OCI-LY7 (cell line): ENCODE results near the gene DISC1. TPM values are rescaled to one million over a fixed set of nuclear protein-coding genes. Genes with fewer than 3 reads are reported as not detected.

Experiments used
- BruUV-seq: library from RNA; stranded (reverse); fragments of 400-500 nt; replicated peaks from 2 replicates; lab custom pipeline; 2021; lab: Mats Ljungman, UMichigan
- CTCF ChIA-PET: fragments of 300-600 bp; sonication (Branson Sonifier 250); formaldehyde crosslinking; loops from one replicate; lab custom pipeline; 2022; ENCODE audit warnings: antibody characterized with exemption; ENCODE audit not compliant: unreplicated experiment; lab: Charles Lee
- POLR2A ChIA-PET: fragments of 300-600 bp; sonication (Branson Sonifier 250); formaldehyde crosslinking; loops from one replicate; lab custom pipeline; 2022; ENCODE audit warnings: antibody characterized with exemption; lab: Charles Lee
- DNase-seq: peaks from one replicate; pipeline ENCODE4 v3.0.0-alpha.2; 2015; ENCODE audit warnings: low spot score
- H2AFZ ChIP-seq: fragments of 200-600 bp; sonication (generic), shearing (Covaris generic); 2 replicates; pipeline ENCODE4 v1.6.1; 2014; ENCODE audit warnings: mild to moderate bottlenecking, antibody characterized with exemption, low read length, moderate library complexity
- H3K27ac ChIP-seq: fragments of 200-600 bp; sonication (generic); 2 replicates; pipeline ENCODE4 v1.5.1; 2014; ENCODE audit warnings: mixed run types, low read depth, mild to moderate bottlenecking, moderate library complexity, low read length, inconsistent platforms; ENCODE audit not compliant: poor library complexity, severe bottlenecking
- H3K36me3 ChIP-seq: fragments of 200-600 bp; sonication (generic); 2 replicates; pipeline ENCODE4 v1.6.1; 2014; ENCODE audit warnings: mild to moderate bottlenecking, antibody characterized with exemption, low read length, moderate library complexity, mixed read lengths; ENCODE audit not compliant: insufficient read depth
- H3K4me1 ChIP-seq: fragments of 200-600 bp; sonication (generic); 2 replicates; pipeline ENCODE4 v1.5.1; 2014; ENCODE audit warnings: mild to moderate bottlenecking, low read length; ENCODE audit not compliant: insufficient read depth, poor library complexity, severe bottlenecking
- H3K4me2 ChIP-seq: fragments of 200-600 bp; sonication (generic); 2 replicates; pipeline ENCODE4 v1.6.1; 2014; ENCODE audit warnings: mild to moderate bottlenecking, low read length
- H3K4me3 ChIP-seq: fragments of 200-600 bp; sonication (generic); 2 replicates; pipeline ENCODE4 v1.5.1; 2014; ENCODE audit warnings: mild to moderate bottlenecking, low read depth, low read length; ENCODE audit not compliant: poor library complexity, severe bottlenecking
- H3K79me2 ChIP-seq: fragments of 200-600 bp; sonication (generic); 2 replicates; pipeline ENCODE4 v1.6.1; 2016; ENCODE audit warnings: low read depth, mild to moderate bottlenecking, low read length, moderate library complexity, mixed read lengths; ENCODE audit not compliant: insufficient read depth
- H3K9me2 ChIP-seq: fragments of 200-600 bp; sonication (generic); 2 replicates; pipeline ENCODE4 v1.6.1; 2016; ENCODE audit warnings: mild to moderate bottlenecking, low read length, mixed read lengths; ENCODE audit not compliant: insufficient read depth
- H3K9me3 ChIP-seq: fragments of 200-600 bp; sonication (generic); 2 replicates; pipeline ENCODE4 v1.6.1; 2014; ENCODE audit warnings: mild to moderate bottlenecking, mixed run types, low read length, mixed read lengths
- H4K20me1 ChIP-seq: fragments of 200-600 bp; sonication (generic); 2 replicates; pipeline ENCODE4 v1.6.1; 2014; ENCODE audit warnings: mild to moderate bottlenecking, antibody characterized with exemption, low read length, moderate library complexity, mixed read lengths; ENCODE audit not compliant: insufficient read depth
- CTCF ChIP-seq: fragments of 200-600 bp; sonication (generic); conservative IDR thresholded peaks from 2 replicates; pipeline ENCODE4 v1.5.1; 2014; ENCODE audit warnings: mild to moderate bottlenecking, antibody characterized with exemption, low read length, moderate library complexity, mixed read lengths
- EZH2phosphoT487 ChIP-seq: fragments of 200-600 bp; sonication (generic); IDR thresholded peaks from 2 replicates; pipeline ENCODE4 v1.6.1; 2018; ENCODE audit warnings: low read depth, borderline replicate concordance, mild to moderate bottlenecking, mixed run types, antibody characterized with exemption, low read length, moderate library complexity, mixed read lengths
- intact Hi-C: fragments of 100-400 bp; cut with micrococcal nuclease; formaldehyde crosslinking; loops from one replicate; pipeline ENCODE4 v1.10.0; 2022; ENCODE audit not compliant: unreplicated experiment
- total RNA-seq, 2 experiments: library from RNA; depleted of rRNA in 1 of 2; stranded (reverse); fragments of >200 nt in 1 of 2; shearing (Covaris generic) in 1 of 2; gene quantifications; 2 replicates each; pipeline ENCODE4 v1.2.3, GENCODE V29; 2014 to 2022

Gene DISC1
- total RNA-seq, 2 experiments from 2014 or later, result 0.91 TPM; not detected in 1

- intact Hi-C loops, result no loop called here
- no TSS peak for BruUV-seq
Observed at GRCh38 chr1:231893400-231894102, 267.0 kb downstream of the DISC1 start.

GRCh38 chr1:231896806-231897205 is 270.2 kb downstream of the DISC1 start:
- intact Hi-C loops, result no loop called here
- ChIA-PET CTCF (no interaction called here), POLR2A (no interaction called here)
- H3K4me2 ChIP-seq, result no peak overlapping the region
- H3K36me3 ChIP-seq, result no peaks in the 10 kb centered on the region
- no peak overlapping the region for H3K4me3 ChIP-seq
- H3K79me2 ChIP-seq, result no peaks in the 10 kb centered on the region
- no peak for DNase-seq
- H4K20me1 ChIP-seq, result no peaks in the 10 kb centered on the region
- no peak overlapping the region for H3K27ac ChIP-seq
- BruUV-seq, result no TSS peak
- no peak for TF ChIP-seq CTCF
- no peak for TF ChIP-seq EZH2phosphoT487
- H3K9me2 ChIP-seq, result no peaks in the 10 kb centered on the region
- no peaks in the 10 kb centered on the region for H3K9me3 ChIP-seq
- H2AFZ ChIP-seq, result no peak overlapping the region
- H3K4me1 ChIP-seq, result no peaks in the 10 kb centered on the region

More at GRCh38 chr1:231893400-231894102, 267.0 kb downstream of the DISC1 start:
- ChIA-PET POLR2A (no interaction called here), CTCF (no interaction called here)
- H3K4me2 ChIP-seq, result no peak overlapping the region
- no peaks in the 10 kb centered on the region for H3K4me1 ChIP-seq
- no peaks in the 10 kb centered on the region for H3K79me2 ChIP-seq
- no peak for TF ChIP-seq CTCF
- no peak for TF ChIP-seq EZH2phosphoT487
- no peak overlapping the region for H2AFZ ChIP-seq
- H3K36me3 ChIP-seq, result no peaks in the 10 kb centered on the region
- no peaks in the 10 kb centered on the region for H3K9me2 ChIP-seq
- H4K20me1 ChIP-seq, result no peaks in the 10 kb centered on the region
- no peak overlapping the region for H3K27ac ChIP-seq
- no peak overlapping the region for H3K4me3 ChIP-seq
- no peaks in the 10 kb centered on the region for H3K9me3 ChIP-seq
- DNase-seq, result no peak

GRCh38 chr1:231899046-231899445 is 272.5 kb downstream of the DISC1 start:
- no peak overlapping the region for H3K27ac ChIP-seq
- no peak overlapping the region for H2AFZ ChIP-seq
- POLR2A ChIA-PET, result interaction anchor here (0.6 kb wide), 1 partner anchor 117 kb away, joined by 3 read pairs; no protein-coding TSS in a partner anchor
- BruUV-seq, result no TSS peak
- H3K9me3 ChIP-seq, result no peaks in the 10 kb centered on the region
- intact Hi-C loops, result no loop called here
- H3K4me3 ChIP-seq, result no peak overlapping the region
- no peak for TF ChIP-seq CTCF
- no peak for TF ChIP-seq EZH2phosphoT487
- H4K20me1 ChIP-seq, result no peaks in the 10 kb centered on the region
- H3K36me3 ChIP-seq, result no peaks in the 10 kb centered on the region
- H3K4me1 ChIP-seq, result no peaks in the 10 kb centered on the region
- no peak overlapping the region for H3K4me2 ChIP-seq
- DNase-seq, result no peak
- H3K79me2 ChIP-seq, result no peaks in the 10 kb centered on the region
- CTCF ChIA-PET, result no interaction called here
- H3K9me2 ChIP-seq, result no peaks in the 10 kb centered on the region
